MV-4-11 (cell line): Measurements from ENCODE around the gene ESYT2.

ENCODE experiments used
- DNase-seq: peaks from one replicate; lab custom pipeline; 2025; lab: John Stamatoyannopoulos, UW

Gene ESYT2

GRCh38 chr7:158695726-158696452 is 133.4 kb downstream of the ESYT2 start:
- DNase-seq, result peak; percentile 93

- DNase-seq, result no peak
These were observed 134.3 kb downstream of the ESYT2 start for GRCh38 chr7:158695056-158695455.

- DNase-seq, result no peak
These were observed 134.7 kb downstream of the ESYT2 start for GRCh38 chr7:158694650-158695049.

GRCh38 chr7:158689488-158689887 is 139.8 kb downstream of the ESYT2 start:
- DNase-seq, result no peak

- DNase-seq, result no peak
These were observed 141.9 kb downstream of the ESYT2 start for GRCh38 chr7:158687406-158687805.

- DNase-seq, result no peak
These were observed 143.6 kb downstream of the ESYT2 start for GRCh38 chr7:158685693-158686092.

GRCh38 chr7:158684329-158684728 is 145.0 kb downstream of the ESYT2 start:
- DNase-seq, result no peak

- no peak for DNase-seq
These were observed 145.8 kb downstream of the ESYT2 start for GRCh38 chr7:158683541-158683940.

- DNase-seq, result no peak
These were observed 146.9 kb downstream of the ESYT2 start for GRCh38 chr7:158682456-158682855.
